ENCODE data around the gene EFCAB8. TPM values are rescaled to one million over a fixed set of nuclear protein-coding genes. Genes with fewer than 3 reads are reported as not detected.
A peak's percentile ranks its signal among the peaks of the same experiment; 100 is the strongest.

Gene EFCAB8
- total RNA-seq, 1 experiment from 2014 or later: not detected

DNA sequence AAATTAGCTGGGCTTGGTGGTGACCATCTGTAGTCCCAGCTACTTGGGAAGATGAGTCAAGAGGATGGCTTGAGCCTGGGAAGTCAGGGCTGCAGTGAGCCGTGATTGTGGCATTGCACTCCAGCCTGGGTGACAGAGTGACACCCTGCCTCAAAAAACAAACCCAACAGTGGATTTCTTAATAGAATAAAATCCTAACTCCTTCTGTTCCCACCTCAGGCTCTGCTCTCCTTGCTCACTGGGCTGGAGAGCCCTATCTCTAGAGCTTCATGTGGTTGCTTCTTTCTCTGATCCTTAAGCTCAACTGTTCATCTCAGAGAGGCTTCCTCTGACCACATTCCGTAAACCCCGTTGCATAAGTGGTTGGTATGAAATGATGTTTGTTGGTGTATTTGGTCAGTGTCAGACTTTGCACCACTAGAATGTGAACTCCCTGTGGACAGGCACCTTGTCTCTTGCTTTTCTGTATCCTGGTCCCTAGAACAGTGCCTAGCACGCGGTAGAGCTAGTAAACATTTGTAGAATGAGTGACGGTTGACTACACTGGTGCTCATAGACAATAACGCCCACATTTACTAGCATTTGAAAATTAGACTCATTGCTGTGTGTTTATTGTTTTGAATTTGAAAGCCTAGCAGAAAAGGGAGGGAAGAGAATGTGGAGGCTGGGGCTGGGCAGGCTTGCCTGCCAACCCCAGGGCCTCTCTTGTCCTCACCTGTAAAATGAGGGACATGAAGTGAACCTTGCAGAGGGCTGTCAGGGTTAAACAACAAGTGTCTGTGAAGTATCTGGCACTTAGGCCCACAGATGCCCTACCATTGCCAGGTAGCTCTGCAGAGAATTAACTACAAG, 34.8 kb upstream of the EFCAB8 start:
- Histone ChIP-seq H3K79me2 (ENCODE audit: low read length) (peaks cover 83% of the 10 kb centered on the region), H2AFZ (ENCODE audit: low read length) (no peak overlapping the region), H3K9me2 (replicated peaks; ENCODE audit: low read length) (no peaks in the 10 kb centered on the region), H3K4me1 (ENCODE audit: insufficient read depth, low read length) (peaks cover 41% of the 10 kb centered on the region), H3K27ac (ENCODE audit: low read length) (no peak overlapping the region), H3K9ac (ENCODE audit: low read length) (no peak overlapping the region), H3K9me3 (ENCODE audit: low read length) (no peaks in the 10 kb centered on the region), H3K4me3 (ENCODE audit: low read length) (no peak overlapping the region), H3K27me3 (ENCODE audit: low read length) (no peaks in the 10 kb centered on the region), H3F3A (ENCODE audit: low read length, unreplicated experiment) (no peaks in the 10 kb centered on the region), H4K20me1 (ENCODE audit: low read length) (peaks cover 58% of the 10 kb centered on the region), H3K4me2 (ENCODE audit: low read length) (peak overlapping the region; percentile 89; the same call in 1 of the 2 replicates), H3K36me3 (ENCODE audit: low read depth, low read length) (peaks cover 17% of the 10 kb centered on the region)
- ChIA-PET CTCF (no interaction called here), POLR2A (ENCODE audit: unreplicated experiment) (no interaction called here)
- ATAC-seq (no peak), DNase-seq (no peak)
- intact Hi-C loops (cut with micrococcal nuclease): no loop called here
- BruUV-seq (replicated peaks): no TSS peak
- TF ChIP-seq EZH2phosphoT487 (IDR thresholded peaks at IDR 0.05; ENCODE audit: borderline replicate concordance, low read length) (no peak), EZH2 (IDR thresholded peaks at IDR 0.05; ENCODE audit: low read length, unreplicated experiment) (no peak), CTCF (conservative IDR thresholded peaks at IDR 0.05; ENCODE audit: low read depth, low read length) (no peak)

DNA sequence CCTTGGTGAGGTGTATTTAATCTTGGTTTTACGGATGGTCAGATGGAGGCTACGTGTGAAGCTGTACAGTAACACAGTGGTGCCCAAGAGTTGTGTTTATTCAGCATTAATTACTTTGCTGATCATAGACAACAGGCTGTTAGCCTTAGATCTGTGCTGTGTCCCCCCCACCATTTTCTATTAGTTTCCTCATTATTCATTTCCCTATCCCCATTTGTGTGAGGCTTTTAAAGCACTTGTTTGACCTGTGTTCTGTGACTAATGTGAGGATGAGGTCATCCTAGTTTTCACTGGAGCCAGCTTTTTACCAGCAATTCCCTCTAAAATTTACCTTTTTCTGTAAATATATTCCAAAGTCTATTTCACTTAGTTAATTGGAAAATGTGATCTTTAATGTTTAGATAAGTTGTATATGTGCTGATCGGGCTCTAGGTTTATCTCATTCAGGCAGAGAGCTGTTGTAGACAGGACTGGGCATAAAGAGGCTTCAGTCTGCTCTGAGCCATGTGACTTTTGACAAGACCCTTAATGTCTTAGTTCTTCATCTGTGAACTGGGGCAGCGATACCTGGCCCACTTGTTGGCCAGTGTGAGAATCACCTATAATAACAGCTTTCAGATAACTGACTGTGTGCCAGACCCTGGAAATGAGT, 30.6 kb upstream of the EFCAB8 start:
- peaks cover 15% of the 10 kb centered on the region; the same call in 1 of the 2 replicates for H3K4me1 ChIP-seq (ENCODE audit: insufficient read depth, low read length)
- ChIA-PET CTCF (interaction anchor here (0.6 kb wide), 1 partner anchor 266 kb away, joined by 6 read pairs; no protein-coding TSS in a partner anchor), POLR2A (ENCODE audit: unreplicated experiment) (no interaction called here)
- no peaks in the 10 kb centered on the region for H3K27me3 ChIP-seq (ENCODE audit: low read length)
- H4K20me1 ChIP-seq (ENCODE audit: low read length): peaks cover 50% of the 10 kb centered on the region
- H3K9me2 ChIP-seq (replicated peaks; ENCODE audit: low read length): no peaks in the 10 kb centered on the region
- H3K36me3 ChIP-seq (ENCODE audit: low read depth, low read length): peaks cover 52% of the 10 kb centered on the region
- H3K9me3 ChIP-seq (ENCODE audit: low read length): no peaks in the 10 kb centered on the region
- H3K4me3 ChIP-seq (ENCODE audit: low read length): no peak overlapping the region
- intact Hi-C loops (cut with micrococcal nuclease): no loop called here
- H2AFZ ChIP-seq (ENCODE audit: low read length): no peak overlapping the region
- no peak overlapping the region for H3K9ac ChIP-seq (ENCODE audit: low read length)
- no TSS peak for BruUV-seq (replicated peaks)
- no peak overlapping the region for H3K4me2 ChIP-seq (ENCODE audit: low read length)
- DNase-seq (peak; percentile 41), ATAC-seq (peak; percentile 80)
- H3K79me2 ChIP-seq (ENCODE audit: low read length): peaks cover 92% of the 10 kb centered on the region
- no peak for TF ChIP-seq EZH2phosphoT487 (IDR thresholded peaks at IDR 0.05; ENCODE audit: borderline replicate concordance, low read length)
- TF ChIP-seq CTCF (conservative IDR thresholded peaks at IDR 0.05; ENCODE audit: low read depth, low read length): no peak
- TF ChIP-seq EZH2 (IDR thresholded peaks at IDR 0.05; ENCODE audit: low read length, unreplicated experiment): no peak
- H3K27ac ChIP-seq (ENCODE audit: low read length): no peak overlapping the region
- H3F3A ChIP-seq (ENCODE audit: low read length, unreplicated experiment): no peaks in the 10 kb centered on the region
